ENCODE measurements around the gene GET3. TPM values are rescaled to one million over a fixed set of nuclear protein-coding genes. Genes with fewer than 3 reads are reported as not detected.

GET3 gene
- total RNA-seq, 1 donor from 2014 or later: 86.6 TPM

DNA sequence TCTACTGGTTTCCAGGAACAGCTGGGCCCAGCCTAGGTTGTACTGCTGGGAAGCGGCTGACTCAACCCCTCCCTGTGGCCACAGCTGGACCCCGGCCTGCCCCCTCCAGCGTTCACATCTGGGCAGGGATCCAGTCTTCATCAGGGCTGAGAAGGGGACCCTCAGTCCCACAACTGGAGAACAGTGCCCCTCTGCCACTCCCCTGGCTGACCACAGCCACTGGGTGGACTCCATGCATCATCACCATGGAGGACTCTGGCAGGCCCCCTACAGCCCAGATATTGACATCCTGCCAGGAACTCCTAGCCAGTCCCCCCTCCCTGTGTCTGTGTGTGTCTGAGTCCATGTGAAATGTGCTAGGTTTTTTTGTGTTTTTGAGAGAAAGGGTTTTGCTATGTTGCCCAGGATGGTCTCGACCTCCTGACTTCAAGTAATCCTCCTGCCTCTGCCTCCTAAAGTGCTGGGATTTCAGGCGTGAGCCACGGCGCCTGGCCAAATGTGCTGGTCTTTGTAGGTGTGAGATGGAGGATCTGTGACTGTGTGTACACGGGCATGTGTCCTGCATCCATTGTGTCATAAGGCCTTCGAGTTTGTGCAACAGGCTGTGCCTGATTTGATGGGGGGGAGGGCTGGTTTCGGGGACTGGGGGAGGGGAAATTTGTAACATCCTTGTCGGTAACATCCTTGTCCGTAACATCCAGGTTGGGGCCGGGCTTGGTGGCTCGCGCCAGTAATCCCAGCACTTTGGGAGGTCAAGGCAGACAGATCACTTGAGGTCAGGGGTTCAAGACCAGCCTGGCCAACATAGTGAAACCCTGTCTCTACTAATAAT, 42.1 kb downstream of the GET3 start:
- H3K4me3 ChIP-seq (ENCODE audit: low read depth, low read length): peak overlapping the region; percentile 65

GRCh38 chr19:12782174-12782423, 44.8 kb downstream of the GET3 start:
- peak overlapping the region; percentile 57 for H3K4me3 ChIP-seq (ENCODE audit: low read depth, low read length)
- TF ChIP-seq, protein P1, sequence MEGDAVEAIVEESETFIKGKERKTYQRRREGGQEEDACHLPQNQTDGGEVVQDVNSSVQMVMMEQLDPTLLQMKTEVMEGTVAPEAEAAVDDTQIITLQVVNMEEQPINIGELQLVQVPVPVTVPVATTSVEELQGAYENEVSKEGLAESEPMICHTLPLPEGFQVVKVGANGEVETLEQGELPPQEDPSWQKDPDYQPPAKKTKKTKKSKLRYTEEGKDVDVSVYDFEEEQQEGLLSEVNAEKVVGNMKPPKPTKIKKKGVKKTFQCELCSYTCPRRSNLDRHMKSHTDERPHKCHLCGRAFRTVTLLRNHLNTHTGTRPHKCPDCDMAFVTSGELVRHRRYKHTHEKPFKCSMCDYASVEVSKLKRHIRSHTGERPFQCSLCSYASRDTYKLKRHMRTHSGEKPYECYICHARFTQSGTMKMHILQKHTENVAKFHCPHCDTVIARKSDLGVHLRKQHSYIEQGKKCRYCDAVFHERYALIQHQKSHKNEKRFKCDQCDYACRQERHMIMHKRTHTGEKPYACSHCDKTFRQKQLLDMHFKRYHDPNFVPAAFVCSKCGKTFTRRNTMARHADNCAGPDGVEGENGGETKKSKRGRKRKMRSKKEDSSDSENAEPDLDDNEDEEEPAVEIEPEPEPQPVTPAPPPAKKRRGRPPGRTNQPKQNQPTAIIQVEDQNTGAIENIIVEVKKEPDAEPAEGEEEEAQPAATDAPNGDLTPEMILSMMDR (conservative IDR thresholded peaks at IDR 0.05; ENCODE audit: low read depth, low read length): no peak
- DNase-seq (ENCODE audit: low read depth): no peak

More for the DNA sequence above, 42.1 kb downstream of the GET3 start:
- DNase-seq (ENCODE audit: low read depth): no peak
- TF ChIP-seq, protein P1 (conservative IDR thresholded peaks at IDR 0.05; ENCODE audit: low read depth, low read length): no peak

DNA sequence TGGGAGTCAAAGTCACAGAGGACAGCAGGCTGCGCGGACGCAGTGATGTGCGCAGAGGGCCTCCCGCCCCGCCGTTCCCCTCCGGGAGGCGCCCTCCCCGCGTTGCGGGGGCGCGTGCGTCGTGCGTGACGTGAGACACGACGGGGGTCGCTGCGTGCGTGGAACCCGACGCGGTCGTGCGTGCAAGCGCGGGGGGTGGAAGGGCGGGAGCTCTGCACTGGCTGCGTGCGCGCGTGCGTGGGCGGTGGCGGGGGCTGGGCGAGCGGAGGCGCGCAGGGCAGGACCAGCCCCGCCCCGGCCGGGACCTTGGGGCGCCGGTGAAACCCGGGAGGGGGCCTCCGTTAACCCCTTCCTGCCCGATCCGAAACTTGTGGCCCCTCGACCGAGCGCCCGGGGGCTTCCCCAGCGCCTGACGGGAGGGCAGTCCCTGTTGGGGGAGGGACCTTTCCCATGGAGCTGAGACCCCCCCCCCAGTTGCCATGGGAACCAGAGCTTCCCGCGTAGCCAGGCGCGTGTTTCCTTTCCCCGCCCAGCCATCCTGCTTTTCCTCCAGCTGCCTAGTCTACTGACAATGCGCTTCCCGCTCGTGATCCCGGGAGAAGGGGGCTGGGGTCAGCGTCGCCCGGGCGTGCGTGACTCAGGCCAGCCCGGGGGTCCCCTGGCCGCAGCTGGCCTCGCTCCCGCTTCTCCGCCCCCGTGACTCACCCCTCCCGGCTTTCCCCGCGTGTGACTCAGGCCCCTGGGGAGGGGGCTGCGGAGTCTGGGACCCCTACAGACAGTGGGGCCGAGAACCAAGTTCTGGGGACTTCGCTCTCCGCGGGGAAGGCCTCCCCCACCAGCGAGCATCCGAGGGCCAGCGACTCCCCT, 45.4 kb downstream of the GET3 start:
- peak overlapping the region; percentile 57 for H3K4me3 ChIP-seq (ENCODE audit: low read depth, low read length)
- TF ChIP-seq, protein P1 (conservative IDR thresholded peaks at IDR 0.05; ENCODE audit: low read depth, low read length): no peak
- no peak for DNase-seq (ENCODE audit: low read depth)

GRCh38 chr19:12783291-12783848, 46.1 kb downstream of the GET3 start:
- TF ChIP-seq, protein P1 (conservative IDR thresholded peaks at IDR 0.05; ENCODE audit: low read depth, low read length): no peak
- peak overlapping the region; percentile 57 for H3K4me3 ChIP-seq (ENCODE audit: low read depth, low read length)
- no peak for DNase-seq (ENCODE audit: low read depth)

DNA sequence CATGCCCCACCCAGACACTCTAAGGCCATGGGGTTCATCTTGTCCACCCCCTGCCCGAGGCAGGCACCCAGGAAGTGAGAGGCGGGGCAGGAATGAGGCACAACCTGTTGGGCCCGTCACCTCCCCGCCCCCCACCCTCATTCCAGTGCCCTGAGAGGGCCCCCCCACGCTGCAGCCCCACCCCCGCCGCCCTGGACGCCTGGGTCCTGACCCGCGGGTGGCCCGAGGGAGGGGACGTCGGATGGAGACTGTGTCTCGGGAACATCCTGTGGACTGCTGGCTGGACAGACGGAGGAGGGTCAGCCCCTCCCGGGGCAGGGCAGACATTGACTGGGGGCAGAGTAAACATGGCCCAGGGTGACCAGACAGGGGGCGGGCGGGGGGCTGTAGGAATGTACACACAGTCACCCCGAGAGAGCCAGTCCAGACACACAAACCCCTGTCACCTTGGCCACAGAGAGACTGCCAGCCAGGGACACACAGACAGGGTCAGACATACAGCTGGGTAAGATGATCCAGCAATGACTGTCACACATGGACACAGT, 46.6 kb downstream of the GET3 start:
- TF ChIP-seq, protein P1 (conservative IDR thresholded peaks at IDR 0.05; ENCODE audit: low read depth, low read length): no peak
- no peak overlapping the region for H3K4me3 ChIP-seq (ENCODE audit: low read depth, low read length)
- no peak for DNase-seq (ENCODE audit: low read depth)

- no peak overlapping the region for H3K4me3 ChIP-seq (ENCODE audit: low read depth, low read length)
- no peak for DNase-seq (ENCODE audit: low read depth)
- TF ChIP-seq, protein P1 (conservative IDR thresholded peaks at IDR 0.05; ENCODE audit: low read depth, low read length): no peak
These were observed 47.1 kb downstream of the GET3 start for GRCh38 chr19:12784394-12784870.

Measured in epithelial cell of proximal tubule (primary cell).